Panc1 (cell line): ENCODE results near the gene ATP11C. TPM values are rescaled to one million over a fixed set of nuclear protein-coding genes. Genes with fewer than 3 reads are reported as not detected.

Experiments used
- ATAC-seq: fragments of 200-7000 bp; cut with Tn5 transposase; 2 replicates; pipeline ENCODE4 v1.9.1; 2020; ENCODE audit warnings: mild to moderate bottlenecking, moderate library complexity
- BruUV-seq: library from RNA; stranded (reverse); fragments of 400-500 nt; replicated peaks from 2 replicates; lab custom pipeline; 2021; lab: Mats Ljungman, UMichigan
- CTCF ChIA-PET: fragments of 300-600 bp; sonication (Branson Sonifier 250); formaldehyde crosslinking; loops from one replicate; lab custom pipeline; 2022; ENCODE audit warnings: antibody characterized with exemption; lab: Charles Lee
- POLR2A ChIA-PET: fragments of 300-600 bp; sonication (Branson Sonifier 250); formaldehyde crosslinking; loops from one replicate; lab custom pipeline; 2022; ENCODE audit warnings: antibody characterized with exemption; lab: Charles Lee
- DNase-seq: peaks from one replicate; pipeline ENCODE4 v3.0.0-alpha.2; 2010; ENCODE audit warnings: low read depth, low spot score
- H3K27ac ChIP-seq: 2 replicates; pipeline ENCODE4 v1.5.1; 2011; ENCODE audit warnings: mild to moderate bottlenecking, low read length, inconsistent platforms
- H3K27me3 ChIP-seq: fragments of 200-500 bp; sonication (Bioruptor generic); 2 replicates; pipeline ENCODE4 v1.6.0; 2014; ENCODE audit warnings: low read length, inconsistent platforms; ENCODE audit not compliant: control insufficient read depth, insufficient read depth
- H3K36me3 ChIP-seq: fragments of 200-500 bp; sonication (Bioruptor generic); 2 replicates; pipeline ENCODE4 v1.5.1; 2014; ENCODE audit warnings: inconsistent platforms, mild to moderate bottlenecking, low read length, moderate library complexity; ENCODE audit not compliant: control insufficient read depth, insufficient read depth
- H3K4me1 ChIP-seq: 2 replicates; pipeline ENCODE4 v1.5.1; 2011; ENCODE audit warnings: inconsistent platforms, mild to moderate bottlenecking, low read length, moderate library complexity; ENCODE audit not compliant: control insufficient read depth, insufficient read depth
- H3K4me3 ChIP-seq, 2 experiments: 2 replicates each; pipeline ENCODE4 v1.5.1; 2011 to 2012; ENCODE audit warnings: low read depth in 2 of 2, low read length in 2 of 2, mild to moderate bottlenecking in 2 of 2, inconsistent platforms in 1 of 2, moderate library complexity in 1 of 2
- H3K9me3 ChIP-seq: fragments of 200-500 bp; sonication (Bioruptor generic); 2 replicates; pipeline ENCODE4 v1.5.1; 2014; ENCODE audit warnings: low read depth, mild to moderate bottlenecking, inconsistent platforms, low read length, moderate library complexity; ENCODE audit not compliant: control insufficient read depth, insufficient read depth
- CTCF ChIP-seq: fragments of 450-650 bp; IDR thresholded peaks from 2 replicates; pipeline ENCODE4 v1.5.1; 2017; ENCODE audit warnings: mild to moderate bottlenecking
- POLR2AphosphoS5 ChIP-seq: IDR thresholded peaks from 2 replicates; pipeline ENCODE4 v1.6.1; 2012; ENCODE audit warnings: mild to moderate bottlenecking, low read depth, low read length, moderate library complexity
- SIN3A ChIP-seq: IDR thresholded peaks from 2 replicates; pipeline ENCODE4 v1.6.1; 2012; ENCODE audit warnings: low read depth, mild to moderate bottlenecking, low read length, moderate library complexity, borderline replicate concordance; ENCODE audit not compliant: insufficient read depth
- TCF7L2 ChIP-seq: IDR thresholded peaks from 2 replicates; pipeline ENCODE4 v1.6.1; 2011; ENCODE audit warnings: mild to moderate bottlenecking, low read depth, low read length, inconsistent platforms
- in situ Hi-C: cut with HindIII; loops from 2 replicates; pipeline ENCODE4 v1.10.0; 2016; ENCODE audit warnings: low sequenced_read_pairs, low pct_unique_long_range_greater_than_20kb
- intact Hi-C: fragments of 100-400 bp; cut with micrococcal nuclease; formaldehyde crosslinking; loops from one replicate; pipeline ENCODE4 v1.10.0; 2022; ENCODE audit not compliant: unreplicated experiment
- total RNA-seq: library from RNA; stranded (reverse); gene quantifications from one replicate; pipeline ENCODE4 v1.2.1, GENCODE V29; 2021; ENCODE audit not compliant: unreplicated experiment
- TF ChIP-seq, protein P1 (sequence below), 2 experiments: IDR thresholded peaks; 2 replicates each; pipeline ENCODE4 v1.6.1; 2011 to 2012; ENCODE audit warnings: low read depth in 2 of 2, control low read depth in 1 of 2, low read length in 1 of 2, mild to moderate bottlenecking in 1 of 2, moderate library complexity in 1 of 2; ENCODE audit not compliant: insufficient read depth in 1 of 2

The ATP11C gene
- total RNA-seq, 1 experiment from 2014 or later = 61.3 TPM

DNA sequence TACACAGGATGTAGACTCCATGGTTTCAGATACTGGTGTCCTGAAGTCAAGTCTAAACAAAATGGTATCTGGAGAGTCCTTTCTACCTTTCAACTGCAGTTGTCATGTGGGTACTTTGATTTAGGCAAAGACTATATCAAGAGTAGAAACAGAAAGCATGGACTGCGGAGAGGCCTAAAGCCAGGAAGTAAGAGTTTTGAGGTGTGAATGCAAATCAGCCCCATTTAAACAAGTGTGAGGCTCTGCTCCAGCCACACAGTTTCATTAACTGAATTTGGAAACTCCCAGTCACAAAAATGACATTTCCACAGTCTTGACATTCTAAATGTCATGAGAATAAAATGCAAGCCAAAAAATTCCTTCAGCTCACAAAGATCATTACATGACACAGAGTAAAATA is 137.7 kb downstream of the ATP11C start:
- DNase-seq (no peak), ATAC-seq (no peak)
- intact Hi-C loops = no loop called here
- H3K27me3 ChIP-seq = no peaks in the 10 kb centered on the region
- H3K9me3 ChIP-seq = no peaks in the 10 kb centered on the region
- CTCF ChIA-PET = no interaction called here
- no peaks in the 10 kb centered on the region for H3K4me1 ChIP-seq
- H3K4me3 ChIP-seq = no peak overlapping the region
- H3K36me3 ChIP-seq = no peaks in the 10 kb centered on the region; the same call in 1 of the 2 replicates
- in situ Hi-C loops = no loop called here
- no peak overlapping the region for H3K27ac ChIP-seq
- POLR2A ChIA-PET = no interaction called here
- no peak for TF ChIP-seq CTCF
- no TSS peak for BruUV-seq

DNA sequence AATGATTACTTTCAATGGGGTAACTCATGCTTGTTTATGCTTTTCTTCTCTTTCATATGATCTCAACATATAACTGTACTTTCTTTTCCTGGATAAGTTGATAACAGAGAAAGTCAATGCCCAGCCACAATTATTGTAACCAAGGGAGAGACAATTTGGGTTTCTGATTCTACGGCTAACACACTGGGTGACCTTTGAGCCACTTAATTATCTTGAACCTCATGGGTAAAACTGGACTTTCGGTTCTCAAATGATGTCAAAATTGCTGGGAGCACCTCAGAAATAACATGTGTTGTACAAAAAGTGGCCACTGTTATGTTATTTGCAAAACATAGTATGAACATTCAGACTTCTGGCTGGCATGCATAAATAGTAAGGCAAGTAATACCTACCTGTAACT is 145.3 kb downstream of the ATP11C start:
- no peaks in the 10 kb centered on the region for H3K9me3 ChIP-seq
- no peak overlapping the region for H3K27ac ChIP-seq
- in situ Hi-C loops (no loop called here), intact Hi-C loops (no loop called here)
- no peak overlapping the region for H3K4me3 ChIP-seq
- POLR2A ChIA-PET = no interaction called here
- no peak for ATAC-seq
- TF ChIP-seq CTCF (no peak), TCF7L2 (no peak), SIN3A (no peak), POLR2AphosphoS5 (no peak)
- no peaks in the 10 kb centered on the region for H3K4me1 ChIP-seq
- no peaks in the 10 kb centered on the region for H3K27me3 ChIP-seq
- no peak for DNase-seq
- peaks cover 7% of the 10 kb centered on the region for H3K36me3 ChIP-seq
- BruUV-seq = no TSS peak
- CTCF ChIA-PET = no interaction called here

- no TSS peak for BruUV-seq
- no peaks in the 10 kb centered on the region for H3K4me1 ChIP-seq
- TF ChIP-seq TCF7L2 (no peak), POLR2AphosphoS5 (no peak), SIN3A (no peak), CTCF (no peak)
- TF ChIP-seq, protein P1, sequence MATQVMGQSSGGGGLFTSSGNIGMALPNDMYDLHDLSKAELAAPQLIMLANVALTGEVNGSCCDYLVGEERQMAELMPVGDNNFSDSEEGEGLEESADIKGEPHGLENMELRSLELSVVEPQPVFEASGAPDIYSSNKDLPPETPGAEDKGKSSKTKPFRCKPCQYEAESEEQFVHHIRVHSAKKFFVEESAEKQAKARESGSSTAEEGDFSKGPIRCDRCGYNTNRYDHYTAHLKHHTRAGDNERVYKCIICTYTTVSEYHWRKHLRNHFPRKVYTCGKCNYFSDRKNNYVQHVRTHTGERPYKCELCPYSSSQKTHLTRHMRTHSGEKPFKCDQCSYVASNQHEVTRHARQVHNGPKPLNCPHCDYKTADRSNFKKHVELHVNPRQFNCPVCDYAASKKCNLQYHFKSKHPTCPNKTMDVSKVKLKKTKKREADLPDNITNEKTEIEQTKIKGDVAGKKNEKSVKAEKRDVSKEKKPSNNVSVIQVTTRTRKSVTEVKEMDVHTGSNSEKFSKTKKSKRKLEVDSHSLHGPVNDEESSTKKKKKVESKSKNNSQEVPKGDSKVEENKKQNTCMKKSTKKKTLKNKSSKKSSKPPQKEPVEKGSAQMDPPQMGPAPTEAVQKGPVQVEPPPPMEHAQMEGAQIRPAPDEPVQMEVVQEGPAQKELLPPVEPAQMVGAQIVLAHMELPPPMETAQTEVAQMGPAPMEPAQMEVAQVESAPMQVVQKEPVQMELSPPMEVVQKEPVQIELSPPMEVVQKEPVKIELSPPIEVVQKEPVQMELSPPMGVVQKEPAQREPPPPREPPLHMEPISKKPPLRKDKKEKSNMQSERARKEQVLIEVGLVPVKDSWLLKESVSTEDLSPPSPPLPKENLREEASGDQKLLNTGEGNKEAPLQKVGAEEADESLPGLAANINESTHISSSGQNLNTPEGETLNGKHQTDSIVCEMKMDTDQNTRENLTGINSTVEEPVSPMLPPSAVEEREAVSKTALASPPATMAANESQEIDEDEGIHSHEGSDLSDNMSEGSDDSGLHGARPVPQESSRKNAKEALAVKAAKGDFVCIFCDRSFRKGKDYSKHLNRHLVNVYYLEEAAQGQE (IDR thresholded peaks at IDR 0.05; ENCODE audit: insufficient read depth in 1 of 2, low read depth in 2 of 2, low read length in 1 of 2) = no peak
- DNase-seq (no peak), ATAC-seq (no peak)
- no peak overlapping the region for H3K4me3 ChIP-seq
- ChIA-PET POLR2A (no interaction called here), CTCF (no interaction called here)
- no peaks in the 10 kb centered on the region for H3K9me3 ChIP-seq
- H3K27ac ChIP-seq = no peak overlapping the region
- H3K27me3 ChIP-seq = no peaks in the 10 kb centered on the region
- peaks cover 7% of the 10 kb centered on the region for H3K36me3 ChIP-seq
- in situ Hi-C loops = no loop called here
- intact Hi-C loops = no loop called here
These were observed 148.0 kb downstream of the ATP11C start for GRCh38 chrX:139784807-139785206.
